Globus pallidus (tissue), 1 donor: Measurements from ENCODE around the gene FGF12.
A peak's percentile ranks its signal among the peaks of the same experiment; 100 is the strongest.

ENCODE experiments used
- DNase-seq: peaks from one replicate; pipeline ENCODE4 v3.0.0-alpha.2; 2015; ENCODE audit warnings: low spot score

Gene FGF12

GRCh38 chr3:192413461-192413860 is 313.9 kb downstream of the FGF12 start:
- DNase-seq: no peak

- DNase-seq: no peak
Observed at GRCh38 chr3:192410684-192410960, 316.7 kb downstream of the FGF12 start.

GRCh38 chr3:192409838-192410683 is 317.3 kb downstream of the FGF12 start:
- peak; percentile 7 for DNase-seq

GRCh38 chr3:192409201-192409837 is 318.0 kb downstream of the FGF12 start:
- DNase-seq: peak; percentile 11

- DNase-seq: peak; percentile 7
Observed at GRCh38 chr3:192408647-192409200, 318.6 kb downstream of the FGF12 start.

DNA sequence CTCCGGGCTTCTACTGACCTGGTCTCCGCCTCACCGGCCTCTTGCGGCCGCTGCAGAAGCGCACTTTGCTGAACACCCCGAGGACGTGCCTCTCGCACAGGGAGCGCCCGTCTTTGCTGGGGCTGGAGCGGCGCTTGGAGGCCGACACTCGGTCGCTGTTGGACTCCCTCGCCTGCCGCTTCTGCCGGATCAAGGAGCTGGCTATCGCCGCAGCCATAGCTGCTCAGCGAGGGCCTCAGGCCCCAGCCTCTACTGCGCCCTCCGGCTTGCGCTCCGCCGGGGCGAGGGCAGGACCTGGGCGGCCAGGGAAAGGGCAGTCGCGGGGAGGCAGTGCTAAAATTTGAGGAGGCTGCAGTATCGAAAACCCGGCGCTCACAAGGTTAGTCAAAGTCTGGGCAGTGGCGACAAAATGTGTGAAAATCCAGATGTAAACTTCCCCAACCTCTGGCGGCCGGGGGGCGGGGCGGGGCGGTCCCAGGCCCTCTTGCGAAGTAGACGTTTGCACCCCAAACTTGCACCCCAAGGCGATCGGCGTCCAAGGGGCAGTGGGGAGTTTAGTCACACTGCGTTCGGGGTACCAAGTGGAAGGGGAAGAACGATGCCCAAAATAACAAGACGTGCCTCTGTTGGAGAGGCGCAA is 319.2 kb downstream of the FGF12 start:
- peak; percentile 26 for DNase-seq

GRCh38 chr3:192399767-192400166 is 327.6 kb downstream of the FGF12 start:
- no peak for DNase-seq

GRCh38 chr3:192397012-192397411 is 330.3 kb downstream of the FGF12 start:
- DNase-seq: no peak

DNA sequence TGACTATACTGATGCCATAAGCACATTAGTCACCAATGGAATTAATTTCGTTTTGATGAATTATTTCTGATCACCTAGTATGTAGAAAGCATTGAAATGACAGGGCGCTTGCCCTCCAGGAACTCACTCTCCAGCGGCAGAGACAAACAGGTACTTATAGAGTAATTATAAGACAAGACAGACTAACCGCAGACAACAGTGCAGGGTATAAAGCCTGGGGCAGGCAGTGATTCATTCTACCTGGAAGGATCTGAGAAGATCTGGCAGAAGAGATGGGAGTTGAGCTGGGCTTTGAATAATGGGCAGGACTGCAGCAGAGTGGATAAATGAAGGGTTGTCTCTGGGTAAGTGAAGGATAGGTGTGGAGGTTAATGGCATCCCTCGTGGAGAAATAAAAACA is 331.8 kb downstream of the FGF12 start:
- no peak for DNase-seq

- DNase-seq: no peak
Observed at GRCh38 chr3:192392986-192393385, 334.4 kb downstream of the FGF12 start.

DNA sequence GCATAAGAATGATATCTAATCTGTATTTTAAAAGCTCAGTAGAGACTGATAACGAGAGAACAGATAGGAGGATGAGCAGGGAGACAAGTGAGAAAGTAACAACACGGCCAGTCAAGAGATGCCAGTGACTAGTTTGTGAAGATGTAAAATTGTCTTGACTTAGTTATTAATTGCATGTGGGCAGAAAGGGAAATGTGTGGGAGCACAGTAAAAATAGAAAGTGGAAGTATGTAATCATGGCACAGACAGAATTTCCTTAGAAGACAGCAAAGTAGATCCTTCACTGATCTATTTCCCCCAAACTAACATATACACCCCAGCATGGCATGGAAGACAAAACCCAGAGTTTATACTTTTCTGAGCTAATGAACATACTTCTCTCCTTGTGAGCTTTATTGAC is 344.5 kb downstream of the FGF12 start:
- DNase-seq: no peak

GRCh38 chr3:192373586-192373985 is 353.8 kb downstream of the FGF12 start:
- no peak for DNase-seq

- DNase-seq: no peak
Observed at GRCh38 chr3:192373032-192373431, 354.3 kb downstream of the FGF12 start.

DNA sequence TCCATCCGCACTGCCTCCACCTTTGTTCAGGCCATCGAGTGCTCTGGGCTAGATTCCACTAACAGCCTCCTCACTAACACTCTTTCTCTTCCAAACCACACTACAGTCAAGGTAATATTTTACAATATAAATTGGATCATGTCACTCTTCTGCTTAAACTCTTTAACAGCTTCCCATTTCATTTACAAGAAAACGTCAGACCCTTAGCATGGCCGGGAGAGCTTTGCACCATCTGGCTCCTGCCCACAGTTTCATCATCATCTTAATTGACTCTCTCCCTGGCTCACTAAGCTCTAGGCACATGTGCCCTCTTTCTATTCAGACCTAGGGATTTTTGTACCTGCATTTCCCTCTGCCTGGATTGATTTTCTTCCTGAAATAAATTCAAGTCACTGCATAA is 354.7 kb downstream of the FGF12 start:
- DNase-seq: no peak

DNA sequence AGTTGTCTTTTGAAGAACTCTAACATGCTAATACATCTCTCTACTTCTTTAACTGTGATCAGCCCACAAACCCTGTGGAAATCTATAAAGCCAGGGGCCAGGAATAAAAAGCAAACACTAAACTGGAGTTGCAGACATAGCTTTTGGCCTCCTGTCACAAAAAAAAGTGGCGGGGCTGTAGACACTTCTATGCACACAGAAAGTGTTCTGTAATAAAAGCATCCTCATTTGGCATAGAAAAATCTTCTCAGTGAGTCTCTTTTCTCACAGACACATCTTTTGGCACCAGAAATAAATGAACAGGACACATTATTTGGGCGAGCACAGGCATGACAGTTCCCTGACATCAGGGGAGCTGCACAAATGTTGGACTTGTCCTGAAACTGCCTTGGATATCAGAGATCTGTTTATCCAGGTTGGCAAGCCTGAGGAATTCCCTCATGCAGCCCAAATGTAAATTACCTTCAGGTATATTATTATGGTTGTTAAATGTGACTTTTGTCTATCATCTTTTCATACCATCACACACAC is 355.4 kb downstream of the FGF12 start:
- DNase-seq: no peak

- no peak for DNase-seq
Observed at GRCh38 chr3:192367616-192368015, 359.7 kb downstream of the FGF12 start.

- DNase-seq: no peak
Observed at GRCh38 chr3:192366916-192367315, 360.4 kb downstream of the FGF12 start.

- DNase-seq: no peak
Observed at GRCh38 chr3:192365571-192365970, 361.8 kb downstream of the FGF12 start.

DNA sequence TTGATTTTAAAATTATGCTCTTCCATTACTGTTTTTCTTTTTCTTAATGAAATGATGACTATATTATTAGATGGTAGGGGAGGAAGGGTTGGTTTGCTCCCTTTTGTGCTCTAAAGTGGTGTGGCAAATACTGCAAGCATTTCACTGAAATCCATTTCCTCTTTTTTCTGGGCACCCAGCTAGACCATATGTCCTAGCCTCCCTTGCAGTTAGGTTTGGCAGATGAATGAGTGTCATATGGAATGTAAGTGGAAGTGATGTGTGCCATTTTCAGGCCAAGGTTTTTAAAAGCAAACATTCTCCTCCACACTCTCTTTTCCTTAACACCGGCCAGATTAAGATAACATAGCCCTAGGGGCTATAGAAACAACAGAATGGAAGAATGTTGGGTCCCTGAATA is 363.0 kb downstream of the FGF12 start:
- DNase-seq: no peak

- DNase-seq: no peak
Observed at GRCh38 chr3:192354687-192355086, 372.7 kb downstream of the FGF12 start.

GRCh38 chr3:192352142-192352541 is 375.2 kb downstream of the FGF12 start:
- peak; percentile 69 for DNase-seq

DNA sequence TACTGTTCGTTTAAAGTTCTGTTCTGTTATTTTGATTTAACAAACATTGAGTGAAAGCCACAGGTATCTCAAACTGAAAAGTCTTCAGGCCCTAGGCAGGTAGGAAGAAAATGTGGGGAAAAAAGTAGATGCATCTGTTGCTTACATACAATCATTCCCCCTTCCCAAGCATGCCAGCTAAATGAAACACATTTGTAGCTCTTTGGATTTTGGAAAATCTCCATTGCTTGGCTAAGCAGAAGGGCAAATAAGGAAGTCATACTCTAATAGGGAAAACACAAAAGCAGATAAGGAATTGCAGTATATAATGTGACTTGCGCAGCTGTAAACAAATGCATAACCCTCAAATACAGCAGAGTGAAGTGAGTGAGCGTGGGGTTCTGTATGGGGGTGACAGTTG is 375.9 kb downstream of the FGF12 start:
- no peak for DNase-seq

DNA sequence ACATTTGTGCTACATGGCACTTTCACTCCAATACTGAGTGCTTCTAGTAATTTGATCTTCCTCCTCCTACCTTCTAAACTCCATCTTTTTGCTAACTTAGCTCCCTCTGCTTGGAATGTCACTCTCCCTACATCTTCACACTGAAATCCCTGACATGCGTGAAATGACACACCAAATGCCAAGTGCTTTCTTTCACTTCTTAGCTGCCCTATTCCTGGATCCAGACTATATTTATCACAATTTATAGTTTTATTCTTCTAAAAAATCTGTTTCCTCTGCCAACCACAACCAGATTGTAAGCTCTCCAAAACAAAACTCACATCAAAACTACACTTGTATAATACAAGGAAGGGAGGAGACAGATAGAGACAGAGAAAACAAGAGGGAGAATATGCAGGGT is 387.3 kb downstream of the FGF12 start:
- DNase-seq: no peak
